ENCODE results near the gene ERBB2.

The ERBB2 gene

DNA sequence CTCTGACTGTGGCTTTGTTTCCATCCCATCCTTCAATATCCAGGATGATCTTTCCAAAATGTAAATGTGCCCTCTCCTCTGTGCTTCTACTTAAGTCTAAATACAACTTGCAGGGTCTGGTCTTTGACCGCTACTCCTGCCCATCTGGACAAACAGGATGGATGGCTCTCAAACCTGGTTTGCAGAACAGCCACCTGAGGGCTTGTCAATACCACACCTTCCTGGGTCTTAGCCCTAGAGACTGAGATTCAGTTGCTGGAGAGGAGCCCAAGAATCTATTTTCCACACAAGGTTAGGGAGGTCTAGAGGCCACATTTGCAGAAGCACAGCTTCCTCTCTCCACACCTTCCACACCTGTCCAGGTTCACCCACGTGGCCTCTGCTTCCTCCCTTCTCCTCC is 36.0 kb downstream of the ERBB2 start:
- H3K27me3 ChIP-seq (ENCODE audit: insufficient read depth, low read length): no peaks in the 10 kb centered on the region
- peaks cover 24% of the 10 kb centered on the region for H3K4me1 ChIP-seq (ENCODE audit: control insufficient read depth, insufficient read depth, low read length, unreplicated experiment)
- H3K36me3 ChIP-seq (ENCODE audit: insufficient read depth, low read length): no peaks in the 10 kb centered on the region
- H3K79me2 ChIP-seq (ENCODE audit: control insufficient read depth, insufficient read depth, low read length, unreplicated experiment): no peaks in the 10 kb centered on the region
- no peak overlapping the region for H2AFZ ChIP-seq (ENCODE audit: low read length, unreplicated experiment)
- H3K27ac ChIP-seq (ENCODE audit: low read depth, low read length): no peak overlapping the region
- H3K4me3 ChIP-seq (ENCODE audit: low read depth, low read length): no peak overlapping the region

DNA sequence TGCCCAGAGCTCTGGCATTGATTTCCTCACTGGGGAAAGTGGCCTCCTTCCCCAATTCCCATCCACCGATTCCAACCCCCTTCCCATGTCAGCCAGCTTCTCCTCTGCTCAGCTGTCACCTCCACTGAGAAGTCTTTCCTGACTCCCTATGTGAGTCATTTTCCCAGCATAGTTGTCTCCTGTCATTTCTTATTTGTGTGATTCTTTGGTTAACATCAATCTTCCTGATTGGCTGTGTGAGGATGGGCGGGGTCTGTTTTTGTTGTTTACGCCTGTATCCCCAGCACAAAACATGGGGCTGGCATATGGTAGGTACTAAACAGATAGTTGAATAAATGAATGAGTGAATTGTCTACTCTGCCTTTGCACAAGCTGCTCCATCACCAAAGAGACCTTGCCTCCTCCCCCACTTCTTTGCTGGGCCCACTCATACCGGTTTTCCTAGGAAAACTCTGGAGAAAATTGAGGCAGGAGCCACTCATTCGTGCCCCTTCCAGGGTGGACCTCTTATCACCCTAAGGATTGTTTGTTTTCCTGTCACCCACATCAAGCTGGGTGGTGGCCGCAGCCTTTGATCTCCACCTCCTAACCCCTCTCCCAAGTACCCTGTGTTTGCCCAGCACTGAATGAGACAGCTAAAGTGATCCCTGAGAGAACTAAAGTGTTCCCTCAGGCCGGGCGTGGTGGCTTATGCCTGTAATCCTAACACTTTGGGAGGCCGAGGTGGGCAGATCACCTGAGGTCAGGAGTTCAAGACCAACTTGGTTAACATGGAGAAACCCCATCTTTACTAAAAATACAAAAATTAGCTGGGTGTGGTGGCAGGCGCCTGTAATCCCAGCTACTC is 36.7 kb downstream of the ERBB2 start:
- no peak overlapping the region for H3K27ac ChIP-seq (ENCODE audit: low read depth, low read length)
- peaks cover 30% of the 10 kb centered on the region for H3K4me1 ChIP-seq (ENCODE audit: control insufficient read depth, insufficient read depth, low read length, unreplicated experiment)
- no peaks in the 10 kb centered on the region for H3K79me2 ChIP-seq (ENCODE audit: control insufficient read depth, insufficient read depth, low read length, unreplicated experiment)
- no peak overlapping the region for H2AFZ ChIP-seq (ENCODE audit: low read length, unreplicated experiment)
- no peaks in the 10 kb centered on the region for H3K27me3 ChIP-seq (ENCODE audit: insufficient read depth, low read length)
- no peak overlapping the region for H3K4me3 ChIP-seq (ENCODE audit: low read depth, low read length)
- H3K36me3 ChIP-seq (ENCODE audit: insufficient read depth, low read length): no peaks in the 10 kb centered on the region

GRCh38 chr17:39737206-39737759 is 37.4 kb downstream of the ERBB2 start:
- no peak overlapping the region for H2AFZ ChIP-seq (ENCODE audit: low read length, unreplicated experiment)
- H3K4me1 ChIP-seq (ENCODE audit: control insufficient read depth, insufficient read depth, low read length, unreplicated experiment): peaks cover 30% of the 10 kb centered on the region
- no peak overlapping the region for H3K4me3 ChIP-seq (ENCODE audit: low read depth, low read length)
- no peaks in the 10 kb centered on the region for H3K36me3 ChIP-seq (ENCODE audit: insufficient read depth, low read length)
- H3K79me2 ChIP-seq (ENCODE audit: control insufficient read depth, insufficient read depth, low read length, unreplicated experiment): no peaks in the 10 kb centered on the region
- no peaks in the 10 kb centered on the region for H3K27me3 ChIP-seq (ENCODE audit: insufficient read depth, low read length)
- no peak overlapping the region for H3K27ac ChIP-seq (ENCODE audit: low read depth, low read length)

- Histone ChIP-seq H3K4me3 (ENCODE audit: low read depth, low read length) (peak within 1 kb of the TSS; percentile 74), H3K4me1 (ENCODE audit: control insufficient read depth, insufficient read depth, low read length, unreplicated experiment) (peaks cover 30% of the 10 kb centered on the region), H2AFZ (ENCODE audit: low read length, unreplicated experiment) (peak within 1 kb of the TSS; percentile 84), H3K36me3 (ENCODE audit: insufficient read depth, low read length) (no peaks in the 10 kb centered on the region), H3K27me3 (ENCODE audit: insufficient read depth, low read length) (no peaks in the 10 kb centered on the region), H3K27ac (ENCODE audit: low read depth, low read length) (no peak within 1 kb of the TSS), H3K79me2 (ENCODE audit: control insufficient read depth, insufficient read depth, low read length, unreplicated experiment) (no peaks in the 10 kb centered on the region)
Observed at GRCh38 chr17:39737760-39738567, 38.1 kb downstream of the ERBB2 start, which contains the start of gene GRB7. Gene GRB7 (plus strand): TSS chr17:39737938. CDS start chr17:39742302, 4,364 bp downstream.

- Histone ChIP-seq H3K27me3 (ENCODE audit: insufficient read depth, low read length) (no peaks in the 10 kb centered on the region), H3K4me1 (ENCODE audit: control insufficient read depth, insufficient read depth, low read length, unreplicated experiment) (peaks cover 30% of the 10 kb centered on the region), H3K36me3 (ENCODE audit: insufficient read depth, low read length) (no peaks in the 10 kb centered on the region), H3K79me2 (ENCODE audit: control insufficient read depth, insufficient read depth, low read length, unreplicated experiment) (no peaks in the 10 kb centered on the region), H3K27ac (ENCODE audit: low read depth, low read length) (no peak overlapping the region), H3K4me3 (ENCODE audit: low read depth, low read length) (peak overlapping the region; percentile 74), H2AFZ (ENCODE audit: low read length, unreplicated experiment) (peak overlapping the region; percentile 84)
Observed at GRCh38 chr17:39738568-39738901, 38.7 kb downstream of the ERBB2 start.

DNA sequence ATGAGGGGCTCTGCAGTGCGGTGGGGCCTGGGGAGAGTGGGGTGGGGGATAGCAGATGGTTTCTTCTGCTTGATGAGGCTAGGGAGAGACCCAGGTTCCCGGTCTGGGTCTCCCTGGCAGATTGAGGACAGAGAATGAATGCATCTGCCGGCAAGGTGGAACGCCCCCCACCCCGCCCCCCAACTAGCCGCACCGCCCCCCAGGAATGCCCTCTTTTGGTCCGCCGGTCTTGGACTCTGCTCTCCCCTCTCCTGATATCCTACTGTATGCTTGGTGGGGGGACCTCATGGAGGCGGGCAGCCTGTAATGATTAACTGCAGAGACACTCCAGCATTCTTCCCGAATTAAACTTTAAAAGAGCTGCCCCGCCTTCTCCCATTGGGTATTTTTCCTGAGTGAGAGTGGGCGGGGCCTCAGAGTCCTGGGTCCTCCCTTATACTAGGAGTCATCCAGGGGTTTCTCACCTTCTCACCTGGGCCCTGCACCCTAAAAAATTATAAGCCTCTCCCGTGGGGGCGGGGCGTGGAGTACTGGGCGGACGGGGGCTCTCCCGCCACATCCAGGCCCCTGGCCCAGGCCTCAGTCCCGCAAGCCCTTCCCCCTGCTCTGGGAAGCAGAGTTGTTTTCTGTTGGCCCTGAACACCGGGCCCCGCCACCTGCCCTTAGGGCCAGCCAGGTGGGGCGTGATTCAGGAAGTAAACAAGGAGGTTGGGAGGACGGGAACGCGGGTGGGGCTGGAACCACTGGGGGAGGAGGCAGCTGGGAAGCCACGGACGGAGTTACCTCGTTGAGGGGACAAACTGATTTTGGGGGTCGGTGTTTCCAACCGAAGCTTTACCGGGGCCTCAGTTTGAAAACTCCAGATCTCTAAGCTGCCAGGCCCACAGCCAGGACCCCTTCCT is 39.4 kb downstream of the ERBB2 start:
- H3K4me1 ChIP-seq (ENCODE audit: control insufficient read depth, insufficient read depth, low read length, unreplicated experiment): peaks cover 30% of the 10 kb centered on the region
- no peak overlapping the region for H3K27ac ChIP-seq (ENCODE audit: low read depth, low read length)
- no peaks in the 10 kb centered on the region for H3K27me3 ChIP-seq (ENCODE audit: insufficient read depth, low read length)
- H2AFZ ChIP-seq (ENCODE audit: low read length, unreplicated experiment): peak overlapping the region; percentile 73
- H3K79me2 ChIP-seq (ENCODE audit: control insufficient read depth, insufficient read depth, low read length, unreplicated experiment): no peaks in the 10 kb centered on the region
- no peaks in the 10 kb centered on the region for H3K36me3 ChIP-seq (ENCODE audit: insufficient read depth, low read length)
- peak overlapping the region; percentile 74 for H3K4me3 ChIP-seq (ENCODE audit: low read depth, low read length)

DNA sequence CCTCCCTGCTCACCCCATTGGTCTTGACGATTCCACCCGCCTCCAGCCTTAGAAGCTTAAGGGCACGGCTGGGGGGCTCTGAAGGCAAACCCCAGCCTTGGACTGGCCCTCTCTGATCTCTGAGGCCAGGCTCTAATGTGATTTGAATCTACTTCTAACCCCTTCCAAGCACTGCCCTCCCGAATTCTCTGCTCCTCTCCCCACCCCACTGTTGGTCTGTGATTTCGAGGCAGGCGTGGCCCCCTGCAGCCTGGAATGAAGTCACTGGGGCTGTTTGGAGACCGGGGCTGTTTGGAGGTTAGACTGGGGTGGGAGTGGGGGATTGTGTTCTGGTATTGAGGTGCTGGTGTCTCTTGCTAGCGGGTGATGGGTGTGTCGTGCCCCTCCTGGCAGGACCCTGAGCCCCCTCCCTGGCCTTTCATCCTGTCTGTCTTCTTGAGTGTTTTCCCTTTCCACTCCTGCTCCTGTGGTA is 40.1 kb downstream of the ERBB2 start:
- H3K36me3 ChIP-seq (ENCODE audit: insufficient read depth, low read length): no peaks in the 10 kb centered on the region
- peaks cover 30% of the 10 kb centered on the region for H3K4me1 ChIP-seq (ENCODE audit: control insufficient read depth, insufficient read depth, low read length, unreplicated experiment)
- H2AFZ ChIP-seq (ENCODE audit: low read length, unreplicated experiment): peak overlapping the region; percentile 73
- no peak overlapping the region for H3K27ac ChIP-seq (ENCODE audit: low read depth, low read length)
- H3K79me2 ChIP-seq (ENCODE audit: control insufficient read depth, insufficient read depth, low read length, unreplicated experiment): no peaks in the 10 kb centered on the region
- H3K4me3 ChIP-seq (ENCODE audit: low read depth, low read length): peak overlapping the region; percentile 42; the same call in 1 of the 2 replicates
- no peaks in the 10 kb centered on the region for H3K27me3 ChIP-seq (ENCODE audit: insufficient read depth, low read length)

DNA sequence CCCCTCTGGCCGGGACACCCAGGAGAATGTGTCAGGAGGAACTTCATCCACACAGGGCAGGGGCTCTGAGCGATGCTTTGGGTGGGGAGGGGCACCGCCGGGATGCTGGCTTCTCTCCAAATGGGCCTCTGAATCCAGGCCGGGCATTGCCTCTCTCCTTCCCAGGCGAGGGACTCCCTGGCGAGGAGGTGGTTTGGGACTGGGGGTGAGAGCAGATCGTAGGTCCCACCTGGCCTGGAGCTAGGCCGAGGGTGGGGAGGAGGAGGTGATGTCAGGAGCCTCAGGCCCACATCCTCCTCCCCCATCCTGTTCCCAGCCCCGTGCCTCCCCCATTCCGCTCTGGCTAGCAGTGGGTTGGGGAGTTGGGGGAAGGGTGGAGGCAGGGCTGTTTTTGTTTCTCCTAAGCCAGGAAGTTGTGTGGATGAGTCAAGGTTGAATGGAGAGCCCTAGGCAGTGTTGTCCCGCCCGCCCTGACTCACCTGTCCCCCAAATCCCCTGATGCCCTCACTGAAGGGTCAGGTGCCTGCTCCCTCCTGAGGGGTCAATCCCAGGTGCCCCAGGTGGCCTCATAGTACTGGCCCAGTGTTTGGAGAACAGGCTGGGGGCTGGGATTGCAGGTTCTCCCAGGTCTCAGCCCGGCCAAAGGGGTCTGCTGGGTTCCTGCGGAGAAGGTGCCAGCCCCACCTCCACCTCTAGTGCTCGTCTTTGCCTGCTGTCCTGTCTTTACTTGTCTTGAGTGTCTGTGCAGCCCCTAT is 40.7 kb downstream of the ERBB2 start:
- Histone ChIP-seq H3K79me2 (ENCODE audit: control insufficient read depth, insufficient read depth, low read length, unreplicated experiment) (no peaks in the 10 kb centered on the region), H3K4me3 (ENCODE audit: low read depth, low read length) (peak overlapping the region; percentile 42; the same call in 1 of the 2 replicates), H3K4me1 (ENCODE audit: control insufficient read depth, insufficient read depth, low read length, unreplicated experiment) (peaks cover 30% of the 10 kb centered on the region), H3K36me3 (ENCODE audit: insufficient read depth, low read length) (no peaks in the 10 kb centered on the region), H3K27ac (ENCODE audit: low read depth, low read length) (no peak overlapping the region), H3K27me3 (ENCODE audit: insufficient read depth, low read length) (no peaks in the 10 kb centered on the region), H2AFZ (ENCODE audit: low read length, unreplicated experiment) (peak overlapping the region; percentile 73)

DNA sequence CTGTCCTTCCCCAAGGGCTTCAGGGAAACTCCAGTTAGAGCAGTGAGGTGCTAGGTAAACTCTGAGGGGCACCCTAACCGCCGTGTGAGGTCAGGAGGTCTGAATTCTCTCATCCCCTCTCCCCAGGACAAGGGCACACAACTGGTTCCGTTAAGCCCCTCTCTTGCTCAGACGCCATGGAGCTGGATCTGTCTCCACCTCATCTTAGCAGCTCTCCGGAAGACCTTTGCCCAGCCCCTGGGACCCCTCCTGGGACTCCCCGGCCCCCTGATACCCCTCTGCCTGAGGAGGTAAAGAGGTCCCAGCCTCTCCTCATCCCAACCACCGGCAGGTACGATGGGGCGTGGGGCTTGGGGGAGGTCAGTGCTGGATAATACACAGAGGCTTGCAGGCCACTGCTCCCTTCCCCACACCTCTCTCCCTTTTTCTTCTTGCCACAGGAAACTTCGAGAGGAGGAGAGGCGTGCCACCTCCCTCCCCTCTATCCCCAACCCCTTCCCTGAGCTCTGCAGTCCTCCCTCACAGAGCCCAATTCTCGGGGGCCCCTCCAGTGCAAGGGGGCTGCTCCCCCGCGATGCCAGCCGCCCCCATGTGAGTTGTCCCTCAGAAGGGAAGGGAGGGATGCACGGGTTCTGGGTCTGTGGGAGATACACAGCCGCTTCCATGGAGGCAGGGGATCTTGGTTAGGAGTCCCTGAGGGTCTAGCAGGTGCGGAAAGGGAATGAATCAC is 42.4 kb downstream of the ERBB2 start:
- Histone ChIP-seq H2AFZ (ENCODE audit: low read length, unreplicated experiment) (no peak overlapping the region), H3K4me3 (ENCODE audit: low read depth, low read length) (no peak overlapping the region), H3K79me2 (ENCODE audit: control insufficient read depth, insufficient read depth, low read length, unreplicated experiment) (no peaks in the 10 kb centered on the region), H3K36me3 (ENCODE audit: insufficient read depth, low read length) (no peaks in the 10 kb centered on the region), H3K4me1 (ENCODE audit: control insufficient read depth, insufficient read depth, low read length, unreplicated experiment) (peaks cover 30% of the 10 kb centered on the region), H3K27me3 (ENCODE audit: insufficient read depth, low read length) (no peaks in the 10 kb centered on the region), H3K27ac (ENCODE audit: low read depth, low read length) (no peak overlapping the region)

Measured in ACC112 (cell line).